ENCODE measurements around the gene ANKRD37. TPM values are rescaled to one million over a fixed set of nuclear protein-coding genes. Genes with fewer than 3 reads are reported as not detected.

The ANKRD37 gene
- total and polyA plus RNA-seq, 9 of the 15 experiments (the other 6 are each of a cell fraction or from before 2014, with no cell fraction given) = 1.3 to 53.7 (median 3.6) TPM

- TF ChIP-seq ZBTB33 (CRISPR knock-in tag; IDR thresholded peaks at IDR 0.05) (0 out of 2 replicates have a peak, but pooled peaks have one; percentile 19), MAFG (tag; conservative IDR thresholded peaks at IDR 0.05) (peak; percentile 20; the same call in 1 of the 2 replicates), SMARCA4 (IDR thresholded peaks at IDR 0.05) (peak; percentile 79), RFX1 (IDR thresholded peaks at IDR 0.05) (no peak), TBP (optimal IDR thresholded peaks at IDR 0.05; ENCODE audit: low read depth, low read length) (no peak), KDM5B (IDR thresholded peaks at IDR 0.05; ENCODE audit: insufficient replicate concordance, low read depth, low read length) (no peak), HDAC6 (IDR thresholded peaks at IDR 0.05; ENCODE audit: low read depth, low read length) (no peak), POU5F1 (IDR thresholded peaks at IDR 0.05; ENCODE audit: borderline replicate concordance, low read depth, low read length, partially characterized antibody) (no peak), DPF2 (IDR thresholded peaks at IDR 0.05) (peak; percentile 87), CBFA2T2 (conservative IDR thresholded peaks at IDR 0.05) (no peak), ARID1B (IDR thresholded peaks at IDR 0.05) (peak; percentile 76), CHAMP1 (IDR thresholded peaks at IDR 0.05) (no peak), ATF3 (IDR thresholded peaks at IDR 0.05) (peak; percentile 94), ATF3 (CRISPR knock-in tag; conservative IDR thresholded peaks at IDR 0.05) (peak; percentile 70; the same call in 1 of the 2 replicates), ZNF511 (CRISPR knock-in tag; IDR thresholded peaks at IDR 0.05) (no peak), MNT (conservative IDR thresholded peaks at IDR 0.05) (peak; percentile 79 to 87), FOS (IDR thresholded peaks at IDR 0.05; ENCODE audit: extremely low read depth, insufficient read length) (peak; percentile 36), ZKSCAN1 (IDR thresholded peaks at IDR 0.05; ENCODE audit: low read depth, low read length) (peak; percentile 63; the same call in 1 of the 2 replicates), ATF7 (IDR thresholded peaks at IDR 0.05) (0 out of 2 replicates have a peak, but pooled peaks have one; percentile 40)
Measured at GRCh38 chr4:185359767-185360446, 36.7 kb upstream of the ANKRD37 start (continued).

Data from K562 (cell line).